ENCODE data around the gene OGFR. TPM values are rescaled to one million over a fixed set of nuclear protein-coding genes. Genes with fewer than 3 reads are reported as not detected.

OGFR gene
- total RNA-seq = 21.0 TPM
- long read RNA-seq, transcript OGFR-201 (7 exons, 2,410 nt) = major isoform, 73 of 97 reads
- long read RNA-seq, partial matches to known transcripts = 4 of 97 reads
- long read RNA-seq, other reads (novel, unspliced or antisense) = 20 of 97 reads

DNA sequence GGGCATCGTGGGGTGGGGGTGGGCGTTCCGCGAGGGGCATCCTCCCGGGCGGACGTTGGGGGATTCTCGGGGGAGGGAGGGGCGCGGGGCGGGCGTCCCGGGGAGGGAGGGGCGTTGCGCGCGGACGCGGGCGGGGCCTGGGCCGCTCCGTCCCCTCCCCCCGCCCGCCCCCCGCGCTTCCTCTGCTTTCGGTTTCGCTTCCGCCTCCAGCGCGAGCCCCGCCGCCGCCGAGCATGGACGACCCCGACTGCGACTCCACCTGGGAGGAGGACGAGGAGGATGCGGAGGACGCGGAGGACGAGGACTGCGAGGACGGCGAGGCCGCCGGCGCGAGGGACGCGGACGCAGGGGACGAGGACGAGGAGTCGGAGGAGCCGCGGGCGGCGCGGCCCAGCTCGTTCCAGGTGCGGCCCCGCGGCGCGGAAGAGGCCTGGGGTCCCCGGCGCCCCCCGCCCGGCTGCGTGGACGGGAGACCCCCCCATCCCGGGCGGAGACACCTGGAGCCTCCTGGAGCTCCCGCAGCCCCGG lies at the start of gene OGFR:
TSS of gene OGFR (plus strand) at position 209 of the 528 bp plus-strand sequence. CDS start at position 234, 25 bp downstream.
- intact Hi-C loops (cut with micrococcal nuclease) = loop anchor here (10.0 kb wide), 1 partner anchor 140 kb away; no protein-coding TSS in a partner anchor
- peak; percentile 51 for ATAC-seq
- DNase-seq = peak; percentile 84

DNA sequence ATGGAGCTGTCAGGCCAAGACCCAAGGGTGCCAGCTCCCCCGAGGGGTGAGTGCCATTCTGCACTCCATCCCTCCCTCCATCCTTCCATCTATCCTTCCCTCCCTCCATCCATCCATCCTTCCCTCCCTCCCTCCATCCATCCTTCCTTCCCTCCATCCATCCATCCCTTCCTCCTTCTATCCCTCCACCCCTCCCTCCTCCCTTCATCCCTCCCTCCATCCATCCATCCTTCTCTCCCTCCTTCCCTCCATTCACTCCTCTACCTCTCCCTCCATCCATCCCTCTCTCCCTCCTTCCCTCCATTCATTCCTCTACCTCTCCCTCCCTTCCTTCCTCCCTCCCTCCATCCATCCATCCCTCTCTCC lies 49.7 kb upstream of the OGFR start:
- intact Hi-C loops (cut with micrococcal nuclease) = no loop called here
- DNase-seq (no peak), ATAC-seq (no peak)

DNA sequence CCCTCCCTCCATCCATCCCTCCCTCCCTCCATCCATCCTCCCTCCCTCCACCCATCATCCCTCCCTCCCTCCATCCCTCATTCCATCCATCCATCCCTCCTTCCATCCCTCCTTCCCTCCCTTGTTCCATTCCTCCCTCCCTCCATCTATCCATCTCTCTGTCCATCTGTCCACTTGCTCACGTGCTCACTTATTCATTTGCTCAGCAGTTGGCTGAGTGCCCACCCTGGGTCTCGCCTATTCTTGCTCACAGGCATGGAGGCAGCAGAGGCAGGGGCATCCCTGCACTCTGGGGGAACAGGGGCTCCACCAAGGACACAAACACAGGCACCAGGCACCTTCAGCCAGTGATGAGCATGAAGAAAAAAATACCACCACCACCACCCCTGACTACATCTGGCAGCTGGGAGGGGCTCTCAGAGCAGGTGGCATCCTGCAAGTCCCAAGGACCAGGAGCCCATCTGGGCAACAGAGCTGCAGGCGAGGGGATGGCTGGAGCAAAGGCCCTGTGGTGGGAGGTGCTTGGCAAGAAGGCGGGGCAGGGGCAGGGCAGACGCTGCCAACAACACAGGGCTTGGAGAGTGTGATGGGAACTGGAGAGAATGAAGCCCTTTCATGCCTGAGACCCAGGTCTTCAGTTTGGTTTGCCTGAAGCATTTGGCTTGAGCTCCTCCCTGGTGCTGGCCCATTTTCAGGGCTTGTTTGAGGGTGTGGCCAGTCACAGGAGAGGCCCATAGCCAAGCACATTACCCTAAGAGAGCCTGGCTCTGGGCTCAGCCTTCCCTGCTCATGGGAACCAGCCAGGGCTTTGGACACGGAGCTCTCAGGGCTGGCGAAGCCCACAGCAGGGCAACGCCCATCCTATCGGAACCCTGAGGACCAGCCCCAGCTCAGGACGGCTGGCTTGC lies 48.6 kb upstream of the OGFR start:
- no peak for ATAC-seq
- DNase-seq = peak; percentile 28
- intact Hi-C loops (cut with micrococcal nuclease) = no loop called here

DNA sequence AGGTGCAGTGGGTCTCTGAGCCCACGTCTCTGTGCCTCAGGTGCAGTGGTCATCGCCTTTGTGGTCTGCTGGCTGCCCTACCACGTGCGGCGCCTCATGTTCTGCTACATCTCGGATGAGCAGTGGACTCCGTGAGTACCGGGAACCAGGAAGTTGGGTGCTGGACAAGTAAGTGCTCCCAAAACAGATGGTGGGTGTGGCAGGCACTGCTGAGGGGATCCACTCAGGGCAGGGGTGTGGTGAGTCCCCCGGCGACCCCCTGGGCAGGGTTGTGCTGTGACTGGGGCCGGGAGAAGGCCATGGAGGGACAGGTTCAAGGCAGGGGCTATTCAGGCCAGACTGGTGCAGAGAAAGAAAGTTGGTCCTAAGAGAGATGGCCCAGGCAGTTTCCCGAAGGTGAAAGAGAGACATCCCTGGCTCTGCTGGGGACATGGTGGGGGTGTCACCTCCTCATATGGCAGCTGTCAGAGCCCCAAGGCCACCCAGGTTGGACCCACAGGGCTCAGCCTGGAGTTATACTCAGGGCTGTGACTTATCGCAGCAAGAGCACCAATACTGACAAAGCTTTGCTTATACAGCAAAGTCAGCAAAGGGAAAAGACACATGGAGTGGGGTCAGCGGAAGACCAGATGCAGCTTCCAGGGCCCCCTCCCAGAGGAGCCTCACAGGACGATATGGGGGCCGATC lies 46.3 kb upstream of the OGFR start:
- DNase-seq = peak; percentile 12
- no peak for ATAC-seq
- intact Hi-C loops (cut with micrococcal nuclease) = no loop called here

- DNase-seq (peak; percentile 13), ATAC-seq (no peak)
- intact Hi-C loops (cut with micrococcal nuclease) = no loop called here
Measured at GRCh38 chr20:62759981-62760431, 44.6 kb upstream of the OGFR start.

DNA sequence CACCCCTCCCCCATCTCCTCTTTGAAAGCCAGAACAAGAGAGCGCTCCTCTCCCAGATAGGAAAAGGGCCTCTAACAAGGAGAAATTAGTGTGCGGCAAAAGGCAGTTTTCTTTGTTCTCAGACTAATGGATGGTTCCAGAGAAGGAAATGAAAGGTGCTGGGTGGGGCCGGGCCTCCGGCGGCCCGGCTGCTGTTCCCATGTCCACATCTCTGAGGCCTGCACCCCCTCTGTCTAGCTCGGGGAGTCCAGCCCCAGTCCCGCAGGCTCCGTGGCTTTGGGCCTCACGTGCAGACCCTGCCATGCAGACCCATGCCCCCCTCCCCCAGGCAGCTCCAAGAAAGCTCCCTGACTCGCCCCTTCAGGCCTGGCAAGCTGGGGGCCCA lies 44.2 kb upstream of the OGFR start:
- DNase-seq = peak; percentile 14
- no peak for ATAC-seq
- intact Hi-C loops (cut with micrococcal nuclease) = no loop called here

DNA sequence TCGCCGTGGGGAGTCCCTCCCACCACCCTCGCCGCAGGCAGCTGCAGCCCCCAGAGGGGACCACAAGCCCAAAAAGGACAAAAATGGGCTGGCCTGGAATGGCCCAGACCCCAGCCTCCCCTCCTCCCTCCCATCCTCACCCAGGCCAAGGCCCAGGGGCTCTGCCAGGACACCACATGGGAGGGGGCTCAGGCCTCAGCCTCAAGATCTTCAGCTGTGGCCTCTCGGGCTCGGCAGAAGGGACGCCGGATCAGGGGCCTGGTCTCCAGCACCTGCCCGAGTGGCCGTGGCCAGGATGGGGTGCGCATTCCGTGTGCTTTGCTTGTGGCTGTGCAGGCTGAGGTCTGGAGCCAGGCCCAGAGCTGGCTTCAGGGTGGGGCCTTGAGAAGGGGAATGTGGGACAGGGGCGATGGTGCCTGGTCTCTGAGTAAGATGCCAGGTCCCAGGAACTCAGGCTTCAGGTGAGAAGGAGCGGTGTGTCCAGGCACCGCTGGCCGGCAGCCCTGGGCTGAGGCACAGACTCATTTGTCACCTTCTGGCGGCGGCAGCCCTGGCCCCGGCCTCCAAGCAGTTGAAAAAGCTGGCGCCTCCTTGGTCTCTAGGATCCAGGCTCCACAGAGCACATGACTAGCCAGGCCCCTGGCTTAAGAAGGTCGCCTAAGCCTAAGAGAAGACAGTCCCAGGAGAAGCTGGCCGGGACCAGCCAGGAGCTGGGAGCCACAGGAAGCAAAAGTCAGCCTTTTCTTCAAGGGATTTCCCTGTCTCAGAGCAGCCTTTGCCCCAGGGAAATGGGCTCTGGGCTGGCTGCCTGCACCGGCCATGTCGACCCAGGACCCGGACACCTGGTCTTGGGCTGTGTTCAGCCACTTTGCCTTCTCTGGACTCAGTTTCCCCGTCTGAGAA lies 43.5 kb upstream of the OGFR start:
- no peak for ATAC-seq
- intact Hi-C loops (cut with micrococcal nuclease) = no loop called here
- peak; percentile 28 for DNase-seq

DNA sequence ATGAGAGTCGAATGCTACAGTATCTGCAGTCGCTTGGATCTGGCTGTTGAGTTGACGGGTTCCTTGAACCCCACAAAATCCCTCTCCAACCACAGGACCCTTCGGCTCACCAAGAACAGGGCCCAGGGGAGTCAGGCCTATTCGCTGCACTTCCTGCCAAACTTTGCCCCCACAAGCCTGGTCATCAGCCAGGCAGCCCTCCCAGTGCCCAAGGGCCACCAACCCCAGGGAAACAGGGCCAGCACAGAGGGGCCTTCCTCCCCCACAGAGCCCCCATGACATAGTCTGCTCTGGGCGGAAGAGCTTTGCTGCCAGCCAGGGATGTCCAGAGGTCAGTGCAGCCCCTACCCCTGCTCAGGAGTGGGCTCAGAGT lies 42.9 kb upstream of the OGFR start:
- DNase-seq (peak; percentile 15), ATAC-seq (no peak)
- intact Hi-C loops (cut with micrococcal nuclease) = no loop called here

DNA sequence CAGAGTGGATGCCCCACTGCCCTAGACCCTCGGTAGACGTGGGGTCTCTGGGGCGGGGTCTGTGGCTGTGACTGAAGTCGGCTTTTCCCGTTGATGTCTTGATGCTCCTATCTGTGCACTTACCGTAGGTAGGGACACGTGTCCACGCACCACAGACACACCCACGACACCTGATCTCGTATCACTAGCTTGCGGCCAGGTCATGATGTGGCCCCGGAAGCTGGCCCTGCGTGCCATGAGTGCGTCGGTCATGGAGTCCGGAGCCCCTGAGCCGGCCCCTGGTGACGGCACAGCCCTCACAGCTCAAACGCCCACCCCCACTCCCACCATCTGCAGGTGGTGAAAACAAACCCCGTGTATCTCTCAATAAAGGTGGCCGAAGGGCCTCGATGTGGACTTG lies 42.3 kb upstream of the OGFR start:
- DNase-seq = peak; percentile 17
- ATAC-seq = no peak
- intact Hi-C loops (cut with micrococcal nuclease) = no loop called here

- peak; percentile 15 for DNase-seq
- no peak for ATAC-seq
- intact Hi-C loops (cut with micrococcal nuclease) = no loop called here
Measured at GRCh38 chr20:62762801-62763368, 41.8 kb upstream of the OGFR start.

GRCh38 chr20:62763404-62763803 lies 41.2 kb upstream of the OGFR start:
- ATAC-seq (no peak), DNase-seq (peak; percentile 2)
- intact Hi-C loops (cut with micrococcal nuclease) = no loop called here

- intact Hi-C loops (cut with micrococcal nuclease) = no loop called here
- ATAC-seq (no peak), DNase-seq (peak; percentile 9)
Measured at GRCh38 chr20:62764156-62764935, 40.3 kb upstream of the OGFR start.

GRCh38 chr20:62765021-62765420 lies 39.6 kb upstream of the OGFR start:
- peak; percentile 17 for DNase-seq
- no peak for ATAC-seq
- intact Hi-C loops (cut with micrococcal nuclease) = no loop called here

DNA sequence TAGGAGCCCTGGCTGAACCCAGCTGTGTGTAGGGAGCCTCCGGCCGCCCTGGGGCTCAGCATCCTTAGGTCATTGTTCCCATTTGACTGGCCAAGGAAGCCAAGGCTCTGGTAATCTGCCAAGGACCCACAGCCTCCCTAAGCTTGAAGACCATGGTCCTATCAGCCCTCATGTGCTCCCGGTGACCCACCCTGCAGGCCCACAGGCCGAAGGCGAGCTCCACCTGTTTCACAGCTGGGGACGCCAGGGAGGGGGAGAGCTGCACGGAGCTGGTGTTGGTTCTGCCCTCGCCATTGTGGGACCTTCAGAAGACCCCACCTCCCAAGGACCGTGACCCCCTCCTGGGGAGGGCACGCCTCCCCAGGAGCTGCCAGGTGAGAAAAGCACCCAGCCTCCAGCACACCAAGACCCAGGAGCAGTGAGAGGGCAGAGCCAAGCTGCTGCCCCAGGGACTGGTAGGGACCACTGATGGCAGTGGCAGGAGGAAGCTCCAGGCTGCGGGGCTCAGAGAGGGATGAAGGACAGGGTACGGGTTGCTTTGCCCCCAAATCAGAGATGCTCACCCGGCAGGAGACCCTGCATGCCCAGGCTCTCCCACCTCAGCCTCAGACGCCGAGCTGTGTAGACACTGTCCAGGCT lies 39.1 kb upstream of the OGFR start:
- intact Hi-C loops (cut with micrococcal nuclease) = no loop called here
- DNase-seq (peak; percentile 5), ATAC-seq (no peak)

GRCh38 chr20:62766071-62766450 lies 38.6 kb upstream of the OGFR start:
- intact Hi-C loops (cut with micrococcal nuclease) = no loop called here
- ATAC-seq (no peak), DNase-seq (peak; percentile 8)

GRCh38 chr20:62766716-62767115 lies 37.9 kb upstream of the OGFR start:
- no peak for ATAC-seq
- DNase-seq = peak; percentile 19
- intact Hi-C loops (cut with micrococcal nuclease) = no loop called here

DNA sequence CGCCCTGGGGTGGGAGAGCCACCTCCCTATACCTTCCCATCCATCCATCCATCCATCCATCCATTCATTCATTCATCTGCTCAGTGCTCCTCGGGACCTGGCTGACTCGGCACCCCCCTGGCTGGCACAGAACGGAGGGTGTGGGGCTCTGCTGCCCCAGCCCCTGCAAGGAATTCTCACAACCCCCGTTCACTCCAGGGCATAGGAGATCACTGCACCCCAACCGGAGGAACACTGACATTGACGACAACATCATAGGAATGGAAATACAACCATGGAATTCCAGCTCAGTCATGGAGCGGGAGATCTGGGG lies 36.4 kb upstream of the OGFR start:
- no peak for ATAC-seq
- intact Hi-C loops (cut with micrococcal nuclease) = no loop called here
- peak; percentile 11 for DNase-seq
